Endothelial cell of umbilical vein (primary cell): Measurements from ENCODE around the gene ERO1B. TPM values are rescaled to one million over a fixed set of nuclear protein-coding genes. Genes with fewer than 3 reads are reported as not detected.

ENCODE experiments used
- BruUV-seq: library from RNA; stranded (reverse); fragments of 400-500 nt; replicated peaks from 2 replicates; lab custom pipeline; 2021; lab: Mats Ljungman, UMichigan
- CTCF ChIA-PET: fragments of 300-600, 350-600 bp; sonication (Branson Sonifier 250); formaldehyde crosslinking; loops from one replicate; lab custom pipeline; 2021; ENCODE audit warnings: antibody characterized with exemption, inconsistent platforms; lab: Charles Lee
- POLR2A ChIA-PET: fragments of 300-600, 350-600 bp; sonication (Branson Sonifier 250); formaldehyde crosslinking; loops from one replicate; lab custom pipeline; 2021; ENCODE audit warnings: antibody characterized with exemption, inconsistent platforms; lab: Charles Lee
- DNase-seq: peaks from one replicate; pipeline ENCODE4 v3.0.0-alpha.2; 2011; ENCODE audit warnings: low read depth, low spot score
- FAIRE-seq: peaks from 2 replicates; lab custom pipeline; 2011; peaks lifted over from hg19 to GRCh38; lab: Jason Lieb, UNC
- H2AFZ ChIP-seq: 2 replicates; pipeline ENCODE4 v1.6.0; 2012; ENCODE audit warnings: low read depth, low read length, control low read depth, inconsistent platforms
- H3K27ac ChIP-seq: 2 replicates; pipeline ENCODE4 v1.5.1; 2011; ENCODE audit warnings: low read depth, mild to moderate bottlenecking, control low read depth, low read length, moderate library complexity; ENCODE audit not compliant: insufficient read depth
- H3K27me3 ChIP-seq, 2 experiments: 2 replicates each; pipeline versions ENCODE4 v1.6.0 to v1.6.1; 2011; ENCODE audit warnings: low read length in 2 of 2, mixed read lengths in 1 of 2; ENCODE audit not compliant: control insufficient read depth in 2 of 2, insufficient read depth in 2 of 2
- H3K36me3 ChIP-seq, 2 experiments: 2 replicates in 1 of 2; 3 replicates in 1 of 2; pipeline ENCODE4 v1.5.1; 2011; ENCODE audit warnings: low read length in 2 of 2, mild to moderate bottlenecking in 1 of 2, moderate library complexity in 1 of 2; ENCODE audit not compliant: control insufficient read depth in 2 of 2, insufficient read depth in 2 of 2; ENCODE audit errors: extremely low read depth in 1 of 2
- H3K4me1 ChIP-seq: 3 replicates; pipeline ENCODE4 v1.5.1; 2011; ENCODE audit warnings: mild to moderate bottlenecking, low read length; ENCODE audit not compliant: control insufficient read depth, insufficient read depth; ENCODE audit errors: extremely low read depth
- H3K4me2 ChIP-seq: 2 replicates; pipeline ENCODE4 v1.6.1; 2011; ENCODE audit warnings: low read length, control low read depth, mixed read lengths; ENCODE audit not compliant: insufficient read depth
- H3K4me3 ChIP-seq, 3 experiments: fragments of 200-600 bp in 1 of 3; sonication (generic), shearing (Covaris generic) in 1 of 3; replicated peaks in 1 of 3; 2 replicates each; pipeline ENCODE4 v1.5.1; 2011 to 2016; ENCODE audit warnings: control low read depth in 3 of 3, low read length in 3 of 3, mild to moderate bottlenecking in 2 of 3, inconsistent platforms in 1 of 3, low read depth in 1 of 3, moderate library complexity in 1 of 3; ENCODE audit not compliant: insufficient read depth in 1 of 3
- H3K79me2 ChIP-seq: 2 replicates; pipeline ENCODE4 v1.6.0; 2012; ENCODE audit warnings: low read length, inconsistent platforms; ENCODE audit not compliant: control insufficient read depth, insufficient read depth
- H3K9ac ChIP-seq: replicated peaks from 2 replicates; pipeline ENCODE3; 2011; ENCODE audit warnings: low read length, control low read depth; ENCODE audit not compliant: insufficient read depth; ENCODE audit errors: extremely low read depth
- H3K9me1 ChIP-seq: replicated peaks from 3 replicates; pipeline ENCODE4 v1.6.0; 2011; ENCODE audit warnings: mild to moderate bottlenecking, low read length; ENCODE audit not compliant: control insufficient read depth, insufficient read depth; ENCODE audit errors: extremely low read depth
- H3K9me3 ChIP-seq: replicated peaks from 2 replicates; pipeline ENCODE4 v1.5.1; 2012; ENCODE audit warnings: low read length, inconsistent platforms; ENCODE audit not compliant: control insufficient read depth, insufficient read depth
- H4K20me1 ChIP-seq: replicated peaks from 2 replicates; pipeline ENCODE3; 2011; ENCODE audit warnings: mild to moderate bottlenecking, low read length; ENCODE audit not compliant: control insufficient read depth, insufficient read depth; ENCODE audit errors: extremely low read depth
- CTCF ChIP-seq, 2 donors: IDR thresholded peaks; 1 replicate in 1 of 2; 2 replicates in 1 of 2; pipeline ENCODE4 v1.5.1; 2011; ENCODE audit warnings: low read length in 2 of 2, mild to moderate bottlenecking in 2 of 2, moderate library complexity in 2 of 2, control low read depth in 1 of 2, inconsistent platforms in 1 of 2, low read depth in 1 of 2; ENCODE audit not compliant: insufficient read depth in 1 of 2; ENCODE audit errors: extremely low read depth in 1 of 2
- EZH2 ChIP-seq: IDR thresholded peaks from 2 replicates; pipeline ENCODE4 v1.6.1; 2012; ENCODE audit warnings: borderline replicate concordance, low read depth, mild to moderate bottlenecking, moderate library complexity, low read length, inconsistent platforms; ENCODE audit not compliant: severe bottlenecking
- FOS ChIP-seq: IDR thresholded peaks from 2 replicates; pipeline ENCODE4 v1.6.1; 2011; ENCODE audit warnings: mild to moderate bottlenecking, low read length, moderate library complexity, borderline replicate concordance; ENCODE audit not compliant: insufficient read depth
- GATA2 ChIP-seq: IDR thresholded peaks from 2 replicates; pipeline ENCODE4 v1.7.0; 2011; ENCODE audit warnings: low read depth, mild to moderate bottlenecking, moderate library complexity, mixed read lengths, low read length; ENCODE audit not compliant: insufficient read length, insufficient read depth
- JUN ChIP-seq: IDR thresholded peaks from 2 replicates; pipeline ENCODE4 v1.6.1; 2011; ENCODE audit warnings: borderline replicate concordance, low read depth; ENCODE audit not compliant: insufficient read length, insufficient read depth
- MAX ChIP-seq: IDR thresholded peaks from 2 replicates; pipeline ENCODE4 v1.6.1; 2011; ENCODE audit not compliant: insufficient read depth, insufficient read length
- MYC ChIP-seq: IDR thresholded peaks from one replicate; pipeline ENCODE4 v1.6.1; 2011; ENCODE audit warnings: mild to moderate bottlenecking, low read depth, low read length
- POLR2A ChIP-seq: IDR thresholded peaks from 2 replicates; pipeline ENCODE4 v1.6.1; 2012; ENCODE audit warnings: low read depth, mild to moderate bottlenecking, control low read depth, low read length
- POLR2AphosphoS5 ChIP-seq: IDR thresholded peaks from 2 replicates; pipeline ENCODE4 v1.6.1; 2012; ENCODE audit warnings: low read depth, mild to moderate bottlenecking, control low read depth, low read length, moderate library complexity; ENCODE audit not compliant: insufficient read depth
- dilution Hi-C: fragments of 300-500 bp; cut with MboI; formaldehyde crosslinking; loops from one replicate; pipeline ENCODE4 v1.15.0; 2019; ENCODE audit warnings: low sequenced_read_pairs; ENCODE audit not compliant: extremely low pct_ligation_motif_present
- intact Hi-C: fragments of 100-400 bp; cut with micrococcal nuclease; formaldehyde crosslinking; loops from one replicate; pipeline ENCODE4 v1.10.0; 2022
- polyA plus RNA-seq, 4 experiments: library from polyadenylated mRNA; depleted of rRNA in 3 of 4; stranded (reverse) in 3 of 4; unstranded in 1 of 4; fragments of >200 nt; gene quantifications; 2 replicates each; pipeline versions ENCODE4 v1.2.1 to v1.2.3, GENCODE V29; 2011 to 2012; ENCODE audit warnings: missing spikeins in 1 of 4
- total RNA-seq: library from RNA; stranded (reverse); gene quantifications from 2 replicates; pipeline ENCODE4 v1.2.3, GENCODE V29; 2021

ERO1B gene
- total and polyA plus RNA-seq, 2 donors (not counting 3 experiments of a cell fraction or from before 2014, with no cell fraction given), result 1.9 to 3.6 TPM

- Histone ChIP-seq H3K36me3 (peaks cover 0 to 4% of the 10 kb centered on the region in 2 experiments), H3K4me2 (no peak overlapping the region), H3K9me1 (no peaks in the 10 kb centered on the region), H3K4me3 (no peak overlapping the region), H2AFZ (no peak overlapping the region), H4K20me1 (no peaks in the 10 kb centered on the region), H3K79me2 (no peaks in the 10 kb centered on the region), H3K27me3 (no peaks in the 10 kb centered on the region), H3K9ac (no peak overlapping the region), H3K27ac (no peak overlapping the region), H3K4me1 (peaks cover 3% of the 10 kb centered on the region), H3K9me3 (no peaks in the 10 kb centered on the region)
- ChIA-PET POLR2A (no interaction called here), CTCF (no interaction called here)
- FAIRE-seq (no peak), DNase-seq (no peak)
- intact Hi-C loops, result no loop called here
- dilution Hi-C loops, result no loop called here
- BruUV-seq, result no TSS peak
- TF ChIP-seq POLR2AphosphoS5 (no peak), FOS (peak; percentile 31), JUN (peak; percentile 11)
These were observed 100.7 kb downstream of the ERO1B start for GRCh38 chr1:236181059-236181458.

GRCh38 chr1:236179634-236180033 lies 102.1 kb downstream of the ERO1B start:
- Histone ChIP-seq H3K4me3 (no peak overlapping the region), H3K27ac (no peak overlapping the region), H3K4me2 (no peak overlapping the region), H3K27me3 (no peaks in the 10 kb centered on the region), H3K79me2 (no peaks in the 10 kb centered on the region), H2AFZ (no peak overlapping the region), H4K20me1 (no peaks in the 10 kb centered on the region), H3K9me3 (no peaks in the 10 kb centered on the region), H3K9me1 (no peaks in the 10 kb centered on the region), H3K36me3 (peaks cover 0 to 2% of the 10 kb centered on the region in 2 experiments), H3K4me1 (peaks cover 3% of the 10 kb centered on the region), H3K9ac (no peak overlapping the region)
- dilution Hi-C loops (no loop called here), intact Hi-C loops (no loop called here)
- POLR2A ChIA-PET, result no interaction called here
- FAIRE-seq, result no peak
- no peak for DNase-seq
- CTCF ChIA-PET, result no interaction called here
- TF ChIP-seq POLR2A (no peak), CTCF (IDR thresholded peaks at IDR 0.05; ENCODE audit: extremely low read depth in 1 of 2, insufficient read depth in 1 of 2, low read depth in 1 of 2, low read length in 2 of 2) (no peak), EZH2 (no peak), JUN (no peak), POLR2AphosphoS5 (no peak), FOS (no peak), MYC (no peak), MAX (no peak), GATA2 (no peak)
- BruUV-seq, result no TSS peak
